K562 (cell line): ENCODE results near the gene CEACAM18. TPM values are rescaled to one million over a fixed set of nuclear protein-coding genes. Genes with fewer than 3 reads are reported as not detected.

ENCODE experiments used
- ATAC-seq: fragments of 200-7000 bp; cut with Tn5 transposase; 3 replicates; pipeline ENCODE4 v1.9.1; 2020; ENCODE audit warnings: moderate library complexity
- BruUV-seq: library from RNA; stranded (reverse); fragments of 400-500 nt; replicated peaks from 2 replicates; lab custom pipeline; 2021; lab: Mats Ljungman, UMichigan
- CTCF ChIA-PET: fragments of 300-600 bp; formaldehyde crosslinking; extraction: SDS; loops from one replicate; lab custom pipeline; 2021; ENCODE audit warnings: low intra/inter-chr PET ratio; lab: Yijun Ruan, JAX
- POLR2A ChIA-PET: fragments of 300-600, 350-650 bp; sonication (Branson Sonifier 250); formaldehyde crosslinking; extraction: SDS; loops from one replicate; lab custom pipeline; 2021; ENCODE audit warnings: antibody characterized with exemption, inconsistent platforms; lab: Yijun Ruan, JAX
- DNase-seq, 4 experiments: peaks; one replicate each; pipeline versions ENCODE4 v3.0.0 to v3.0.0-alpha.2; 2011 to 2018; ENCODE audit warnings: low spot score in 3 of 4, mixed read lengths in 3 of 4; ENCODE audit errors: extremely low read depth in 1 of 4
- FAIRE-seq: peaks from 2 replicates; lab custom pipeline; 2011; peaks lifted over from hg19 to GRCh38; lab: Jason Lieb, UNC
- H2AFZ ChIP-seq: 2 replicates; pipeline ENCODE4 v1.6.0; 2011; ENCODE audit warnings: low read depth, low read length, control low read depth, inconsistent platforms
- H3K27ac ChIP-seq: fragments of 200-600 bp; 3 replicates; pipeline ENCODE4 v1.8.0; 2011; ENCODE audit warnings: low read depth, mild to moderate bottlenecking, control low read depth, inconsistent platforms, low read length, moderate library complexity, mixed read lengths; ENCODE audit errors: extremely low read depth
- H3K27me3 ChIP-seq, 2 experiments: fragments of 300-600 bp in 1 of 2; 2 replicates in 1 of 2; 3 replicates in 1 of 2; pipeline versions ENCODE4 v1.6.0 to v1.8.0; 2011; ENCODE audit warnings: inconsistent platforms in 2 of 2, low read length in 2 of 2, mild to moderate bottlenecking in 1 of 2, mixed read lengths in 1 of 2, moderate library complexity in 1 of 2; ENCODE audit not compliant: control insufficient read depth in 2 of 2, insufficient read depth in 2 of 2
- H3K36me3 ChIP-seq: fragments of 300-600 bp; 3 replicates; pipeline ENCODE4 v1.8.0; 2011; ENCODE audit warnings: mild to moderate bottlenecking, low read length, inconsistent platforms; ENCODE audit not compliant: control insufficient read depth, insufficient read depth
- H3K4me1 ChIP-seq, 2 experiments: fragments of 200-600 bp in 1 of 2; replicated peaks in 1 of 2; 2 replicates in 1 of 2; 3 replicates in 1 of 2; pipeline versions ENCODE4 v1.5.1 to v1.8.0; 2011; ENCODE audit warnings: inconsistent platforms in 2 of 2, low read length in 2 of 2, mild to moderate bottlenecking in 1 of 2, mixed read lengths in 1 of 2, moderate library complexity in 1 of 2; ENCODE audit not compliant: control insufficient read depth in 2 of 2, insufficient read depth in 2 of 2
- H3K4me2 ChIP-seq: 2 replicates; pipeline ENCODE4 v1.6.1; 2011; ENCODE audit warnings: low read length, control low read depth, inconsistent platforms, mixed read lengths; ENCODE audit not compliant: insufficient read depth
- H3K4me3 ChIP-seq: fragments of 200-600 bp; sonication (generic), shearing (Covaris generic); 2 replicates; pipeline ENCODE4 v1.5.1; 2016; ENCODE audit warnings: control low read depth, inconsistent platforms
- H3K79me2 ChIP-seq: fragments of 200-600 bp; 3 replicates; pipeline ENCODE4 v1.8.0; 2011; ENCODE audit warnings: low read length, inconsistent platforms; ENCODE audit not compliant: control insufficient read depth, insufficient read depth
- H3K9ac ChIP-seq, 2 experiments: 2 replicates each; pipeline versions ENCODE4 v1.6.0 to v1.6.1; 2011; ENCODE audit warnings: low read depth in 2 of 2, low read length in 2 of 2, control low read depth in 1 of 2, inconsistent platforms in 1 of 2, mild to moderate bottlenecking in 1 of 2, mixed read lengths in 1 of 2; ENCODE audit not compliant: insufficient read depth in 1 of 2
- H3K9me1 ChIP-seq: one replicate; pipeline ENCODE4 v1.6.0; 2011; ENCODE audit warnings: inconsistent platforms, mild to moderate bottlenecking, low read length, moderate library complexity; ENCODE audit not compliant: control insufficient read depth, insufficient read depth
- H3K9me3 ChIP-seq: replicated peaks from 2 replicates; pipeline ENCODE4 v1.5.1; 2011; ENCODE audit warnings: low read depth, low read length, inconsistent platforms; ENCODE audit not compliant: control insufficient read depth, insufficient read depth
- H4K20me1 ChIP-seq: replicated peaks from 2 replicates; pipeline ENCODE4 v1.6.1; 2011; ENCODE audit warnings: low read length, inconsistent platforms, mixed read lengths; ENCODE audit not compliant: control insufficient read depth, insufficient read depth
- DACH1 ChIP-seq: fragments of 450-650 bp; IDR thresholded peaks from 2 replicates; pipeline ENCODE4 v1.6.1; 2018; ENCODE audit not compliant: partially characterized antibody
- HMGN3 ChIP-seq: IDR thresholded peaks from 2 replicates; pipeline ENCODE4 v1.6.1; 2011; ENCODE audit warnings: borderline replicate concordance, low read depth, mild to moderate bottlenecking, mixed read lengths, low read length; ENCODE audit not compliant: insufficient read length; ENCODE audit errors: extremely low read depth
- KDM1A ChIP-seq, 2 experiments: fragments of 450-650 bp; IDR thresholded peaks; 2 replicates each; pipeline ENCODE4 v1.6.1; 2016; ENCODE audit warnings: mild to moderate bottlenecking in 2 of 2
- KDM2B ChIP-seq: fragments of 250-450 bp; sonication (Bioruptor Pico); IDR thresholded peaks from 2 replicates; pipeline ENCODE4 v1.8.0; 2021; ENCODE audit warnings: mild to moderate bottlenecking, moderate library complexity
- POLR2B ChIP-seq: fragments of 450-650 bp; IDR thresholded peaks from 2 replicates; pipeline ENCODE4 v1.6.1; 2018; ENCODE audit warnings: low read depth; ENCODE audit not compliant: partially characterized antibody
- RFX5 ChIP-seq: IDR thresholded peaks from 2 replicates; pipeline ENCODE4 v1.6.1; 2011; ENCODE audit warnings: low read depth, mild to moderate bottlenecking, improper control_type of control experiment, low read length
- SIN3A ChIP-seq, 2 experiments: fragments of 150-350 bp in 1 of 2; IDR thresholded peaks; 2 replicates each; pipeline ENCODE4 v1.6.1; 2011 to 2016; ENCODE audit warnings: borderline replicate concordance in 2 of 2, low read depth in 2 of 2, low read length in 2 of 2, mild to moderate bottlenecking in 2 of 2, moderate library complexity in 2 of 2; ENCODE audit not compliant: control insufficient read depth in 1 of 2
- WGBS: fragments of 100-300 bp; shearing (Covaris generic); methylation state at CpG from one replicate; pipeline ENCODE4 v1.1.6; 2016; ENCODE audit warnings: low coverage, mixed read lengths; ENCODE audit not compliant: insufficient coverage; ENCODE audit errors: missing lambda C conversion rate; 5-methylcytosine and 5-hydroxymethylcytosine counted together
- in situ Hi-C: fragments of 300-500 bp; cut with MboI; formaldehyde crosslinking; loops from 4 replicates; pipeline ENCODE4 v1.15.0; 2018; ENCODE audit warnings: inconsistent platforms, mixed read lengths
- intact Hi-C: fragments of 100-400 bp; cut with micrococcal nuclease; formaldehyde crosslinking; loops from 2 replicates; pipeline ENCODE4 v1.14.2; 2022
- polyA plus RNA-seq, 8 experiments: library from polyadenylated mRNA; depleted of rRNA in 4 of 8; stranded (reverse) in 5 of 8; unstranded in 3 of 8; fragments of >200 nt; fragmentation: Nextera tagmentation in 2 of 8; fragmentation: Illumina TruSeq in 1 of 8; extraction: Ambion mirVana in 2 of 8; extraction: Trizol in 1 of 8; gene quantifications; 2 replicates each; pipeline versions ENCODE4 v1.2.1 to v1.2.3, GENCODE V29; 2011 to 2014; ENCODE audit warnings: inconsistent platforms in 1 of 8, missing spikeins in 1 of 8
- total RNA-seq, 7 experiments: library from RNA; depleted of rRNA in 6 of 7; stranded (reverse); fragments of >200 nt in 6 of 7; fragmentation: Illumina TruSeq in 2 of 7; extraction: Trizol in 2 of 7; gene quantifications; 2 replicates each; pipeline versions ENCODE4 v1.2.1 to v1.2.3, GENCODE V29; 2011 to 2021; ENCODE audit warnings: low replicate concordance in 1 of 7
- TF ChIP-seq, protein P1 (sequence below): fragments of 450-650 bp; IDR thresholded peaks from 2 replicates; pipeline ENCODE4 v1.6.1; 2018; ENCODE audit warnings: mild to moderate bottlenecking, low read depth; ENCODE audit not compliant: partially characterized antibody
- TF ChIP-seq, protein P2 (sequence below), 2 experiments: fragments of 450-650 bp; IDR thresholded peaks; 2 replicates each; pipeline ENCODE4 v1.6.1; 2016; ENCODE audit warnings: mild to moderate bottlenecking in 2 of 2, borderline replicate concordance in 1 of 2, low read depth in 1 of 2, moderate library complexity in 1 of 2

Gene CEACAM18
- total and polyA plus RNA-seq, 9 of the 15 experiments (the other 6 are each of a cell fraction or from before 2014, with no cell fraction given), result 0.08 to 0.24 (median 0.15) TPM; not detected in 3

DNA sequence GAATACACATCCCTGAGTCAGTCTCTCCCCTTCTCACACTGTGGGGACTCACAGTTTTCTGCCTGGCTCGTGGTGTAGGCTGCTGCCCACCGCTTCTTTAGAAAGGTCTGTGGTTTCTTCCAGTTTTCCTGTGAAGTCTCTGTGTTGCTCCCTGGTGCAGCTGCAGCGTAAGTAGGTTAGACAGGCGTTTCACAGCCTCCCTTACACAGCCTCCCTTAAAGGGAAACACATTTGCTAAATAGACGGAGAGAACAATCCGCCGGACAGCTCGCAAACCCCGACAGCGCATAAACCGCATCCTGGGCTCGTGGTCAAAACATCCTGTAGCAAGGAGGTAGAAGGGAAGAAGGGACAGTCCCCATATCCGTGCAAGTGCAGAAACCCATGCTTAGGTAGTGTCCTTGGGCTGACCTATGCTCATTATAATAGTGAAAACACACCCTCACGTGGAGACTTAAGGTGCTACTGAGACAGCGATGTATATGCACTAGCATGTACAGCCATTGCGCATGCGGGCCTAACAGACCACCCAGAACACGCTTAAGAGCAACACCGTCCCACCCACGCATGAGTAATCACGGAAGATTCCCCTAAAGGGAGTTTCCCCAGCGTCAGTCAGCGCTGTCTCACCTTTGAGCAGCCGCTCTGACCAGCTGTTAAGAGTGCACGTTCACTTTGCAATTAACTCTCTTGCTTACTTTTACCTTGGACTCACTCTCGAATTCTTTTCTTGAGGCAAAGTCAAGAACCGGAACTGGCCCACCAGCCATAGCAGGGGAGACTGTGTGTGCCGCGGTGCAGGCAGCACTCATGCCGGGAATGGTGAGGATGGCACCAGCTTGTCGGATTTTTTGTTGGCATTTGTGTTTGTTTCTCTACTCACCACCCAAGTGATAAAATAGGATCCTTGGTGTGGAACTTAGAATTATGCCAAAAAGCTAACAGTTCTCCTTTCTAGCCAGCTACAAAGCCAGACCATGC lies 36.6 kb upstream of the CEACAM18 start:
- 5% methylated on average over 31 of the region's 31 CpGs for WGBS
- H3K9me1 ChIP-seq, result no peaks in the 10 kb centered on the region
- H3K9me3 ChIP-seq, result no peaks in the 10 kb centered on the region
- DNase-seq (peak; percentile 49 to 82 (median 52)), FAIRE-seq (peak; percentile 95), ATAC-seq (peak; percentile 88)
- H3K27me3 ChIP-seq, result no peaks in the 10 kb centered on the region
- no peaks in the 10 kb centered on the region for H3K36me3 ChIP-seq
- no TSS peak for BruUV-seq
- H2AFZ ChIP-seq, result peak overlapping the region; percentile 90
- in situ Hi-C loops (no loop called here), intact Hi-C loops (no loop called here)
- peak overlapping the region; percentile 74 to 89 for H3K9ac ChIP-seq
- peak overlapping the region; percentile 96 for H3K4me2 ChIP-seq
- H3K79me2 ChIP-seq, result no peaks in the 10 kb centered on the region; the same call in 2 of the 3 replicates
- POLR2A ChIA-PET, result interaction anchor here (0.6 to 1.2 kb wide), 9 partner anchors 10 to 374 kb away, joined by 3 to 4 read pairs (median 3); partner anchors contain the start of gene ZNF175
- peak overlapping the region; percentile 83 for H3K27ac ChIP-seq
- CTCF ChIA-PET, result interaction anchor here (0.6 to 1.2 kb wide), 2 partner anchors 13 to 43 kb away, joined by 3 read pairs; no protein-coding TSS in a partner anchor
- peak overlapping the region; percentile 32 for H3K4me3 ChIP-seq
- no peaks in the 10 kb centered on the region for H4K20me1 ChIP-seq
- H3K4me1 ChIP-seq, result peaks cover 16 to 24% of the 10 kb centered on the region in 2 experiments
- TF ChIP-seq RFX5, result no peak
- peak; percentile 23 for TF ChIP-seq POLR2B
- peak in 1 of 2 experiments; percentile 50; a peak in 1 of 4 replicates for TF ChIP-seq SIN3A (IDR thresholded peaks at IDR 0.05; ENCODE audit: borderline replicate concordance in 2 of 2, control insufficient read depth in 1 of 2, low read depth in 2 of 2, low read length in 2 of 2)
- peak in 1 of 2 experiments; percentile 33; a peak in 2 of 4 replicates for TF ChIP-seq KDM1A (IDR thresholded peaks at IDR 0.05)
- TF ChIP-seq, protein P1, sequence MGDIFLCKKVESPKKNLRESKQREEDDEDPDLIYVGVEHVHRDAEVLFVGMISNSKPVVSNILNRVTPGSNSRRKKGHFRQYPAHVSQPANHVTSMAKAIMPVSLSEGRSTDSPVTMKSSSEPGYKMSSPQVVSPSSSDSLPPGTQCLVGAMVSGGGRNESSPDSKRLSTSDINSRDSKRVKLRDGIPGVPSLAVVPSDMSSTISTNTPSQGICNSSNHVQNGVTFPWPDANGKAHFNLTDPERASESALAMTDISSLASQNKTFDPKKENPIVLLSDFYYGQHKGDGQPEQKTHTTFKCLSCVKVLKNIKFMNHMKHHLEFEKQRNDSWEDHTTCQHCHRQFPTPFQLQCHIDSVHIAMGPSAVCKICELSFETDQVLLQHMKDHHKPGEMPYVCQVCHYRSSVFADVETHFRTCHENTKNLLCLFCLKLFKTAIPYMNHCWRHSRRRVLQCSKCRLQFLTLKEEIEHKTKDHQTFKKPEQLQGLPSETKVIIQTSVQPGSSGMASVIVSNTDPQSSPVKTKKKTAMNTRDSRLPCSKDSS, result no peak
- no peak for TF ChIP-seq HMGN3
- TF ChIP-seq DACH1, result peak; percentile 87
- TF ChIP-seq KDM2B (CRISPR knock-in tag), result no peak
- TF ChIP-seq, protein P2, sequence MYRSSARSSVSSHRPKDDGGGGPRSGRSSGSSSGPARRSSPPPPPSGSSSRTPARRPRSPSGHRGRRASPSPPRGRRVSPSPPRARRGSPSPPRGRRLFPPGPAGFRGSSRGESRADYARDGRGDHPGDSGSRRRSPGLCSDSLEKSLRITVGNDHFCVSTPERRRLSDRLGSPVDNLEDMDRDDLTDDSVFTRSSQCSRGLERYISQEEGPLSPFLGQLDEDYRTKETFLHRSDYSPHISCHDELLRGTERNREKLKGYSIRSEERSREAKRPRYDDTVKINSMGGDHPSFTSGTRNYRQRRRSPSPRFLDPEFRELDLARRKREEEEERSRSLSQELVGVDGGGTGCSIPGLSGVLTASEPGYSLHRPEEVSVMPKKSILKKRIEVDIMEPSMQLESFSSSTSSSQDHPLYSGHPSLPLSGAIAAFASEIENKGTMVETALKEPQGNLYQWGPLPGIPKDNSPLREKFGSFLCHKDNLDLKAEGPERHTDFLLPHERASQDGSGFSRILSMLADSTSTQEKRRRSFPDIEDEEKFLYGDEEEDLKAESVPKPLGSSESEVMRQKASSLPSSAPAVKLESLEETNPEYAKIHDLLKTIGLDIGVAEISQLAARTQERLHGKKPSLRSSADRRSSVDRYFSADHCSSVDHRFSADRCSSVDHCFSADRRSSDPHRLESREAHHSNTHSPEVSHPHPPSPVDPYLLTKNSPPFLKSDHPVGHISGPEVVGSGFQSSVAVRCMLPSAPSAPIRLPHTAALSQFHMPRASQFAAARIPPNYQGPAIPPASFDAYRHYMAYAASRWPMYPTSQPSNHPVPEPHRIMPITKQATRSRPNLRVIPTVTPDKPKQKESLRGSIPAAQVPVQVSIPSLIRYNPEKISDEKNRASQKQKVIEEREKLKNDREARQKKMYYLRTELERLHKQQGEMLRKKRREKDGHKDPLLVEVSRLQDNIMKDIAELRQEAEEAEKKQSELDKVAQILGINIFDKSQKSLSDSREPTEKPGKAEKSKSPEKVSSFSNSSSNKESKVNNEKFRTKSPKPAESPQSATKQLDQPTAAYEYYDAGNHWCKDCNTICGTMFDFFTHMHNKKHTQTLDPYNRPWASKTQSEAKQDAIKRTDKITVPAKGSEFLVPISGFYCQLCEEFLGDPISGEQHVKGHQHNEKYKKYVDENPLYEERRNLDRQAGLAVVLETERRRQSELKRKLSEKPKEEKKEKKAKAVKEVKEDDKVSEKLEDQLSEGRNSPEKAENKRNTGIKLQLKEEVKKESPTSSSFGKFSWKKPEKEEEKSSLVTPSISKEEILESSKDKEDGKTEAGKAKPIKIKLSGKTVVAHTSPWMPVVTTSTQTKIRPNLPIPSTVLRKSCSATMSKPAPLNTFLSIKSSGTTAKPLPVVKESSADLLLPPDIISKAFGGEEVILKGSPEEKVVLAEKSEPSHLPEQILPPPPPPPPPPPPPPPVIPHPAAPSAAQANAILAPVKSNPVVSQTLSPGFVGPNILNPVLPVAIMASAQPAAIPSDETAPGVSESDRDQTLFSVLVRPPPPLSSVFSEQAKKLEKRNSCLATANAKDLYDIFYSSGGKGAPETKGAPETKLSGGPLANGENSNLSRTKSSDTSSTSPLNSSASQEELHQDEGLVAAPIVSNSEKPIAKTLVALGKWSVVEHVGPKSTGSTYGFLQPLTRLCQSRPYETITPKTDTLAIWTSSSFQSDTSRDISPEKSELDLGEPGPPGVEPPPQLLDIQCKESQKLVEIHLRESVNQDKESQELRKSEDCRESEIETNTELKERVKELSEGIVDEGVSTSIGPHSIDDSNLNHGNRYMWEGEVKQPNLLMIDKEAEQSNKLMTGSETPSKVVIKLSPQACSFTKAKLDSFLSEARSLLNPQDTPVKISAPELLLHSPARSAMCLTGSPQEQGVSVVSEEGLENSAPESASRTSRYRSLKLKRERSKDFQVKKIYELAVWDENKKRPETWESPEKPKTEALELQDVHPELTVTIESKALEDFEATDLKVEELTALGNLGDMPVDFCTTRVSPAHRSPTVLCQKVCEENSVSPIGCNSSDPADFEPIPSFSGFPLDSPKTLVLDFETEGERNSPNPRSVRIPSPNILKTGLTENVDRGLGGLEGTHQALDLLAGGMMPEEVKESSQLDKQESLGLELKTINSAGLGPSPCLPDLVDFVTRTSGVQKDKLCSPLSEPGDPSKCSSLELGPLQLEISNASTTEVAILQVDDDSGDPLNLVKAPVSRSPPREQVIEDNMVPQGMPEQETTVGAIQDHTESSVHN (IDR thresholded peaks at IDR 0.05; ENCODE audit: borderline replicate concordance in 1 of 2, low read depth in 1 of 2), result peak in 1 of 2 experiments; percentile 52; a peak in 1 of 4 replicates
